Spleen (tissue), 7 donors: Measurements from ENCODE around the gene IMMP2L.

ENCODE experiments used
- CTCF ChIP-seq, 11 experiments: fragments of 200-600 bp in 7 of 11; fragments of 450-650 bp in 4 of 11; sonication (generic) in 4 of 11; IDR thresholded peaks in 8 of 11; conservative IDR thresholded peaks in 3 of 11; 1 replicate in 7 of 11; 2 replicates in 4 of 11; pipeline versions ENCODE4 v1.4.0 to v1.8.0; 2016 to 2021; ENCODE audit warnings: antibody characterized with exemption in 11 of 11, inconsistent platforms in 4 of 11, mild to moderate bottlenecking in 1 of 11
- POLR2AphosphoS5 ChIP-seq, 3 donors: sonication (generic); formaldehyde crosslinking; IDR thresholded peaks; one replicate each; pipeline ENCODE4 v1.5.1; 2017; ENCODE audit warnings: antibody characterized with exemption in 3 of 3
- donor health status: DM: no; HTN: no; CAD: no; lungs with moderate emphysema.
- donor health status: DM: no; HTN: no; CAD: no.
- donor health status: DM: no; HTN: no; CAD: no.

GRCh38 chr7:111594602-111595001 is 32.3 kb upstream of the IMMP2L start:
- TF ChIP-seq CTCF (IDR thresholded peaks at IDR 0.05 in 8 of 11, conservative IDR thresholded peaks at IDR 0.05 in 3 of 11) (no peak), POLR2AphosphoS5 (IDR thresholded peaks at IDR 0.05) (no peak)
